ENCODE measurements around the gene CA9. TPM values are rescaled to one million over a fixed set of nuclear protein-coding genes. Genes with fewer than 3 reads are reported as not detected.
A peak's percentile ranks its signal among the peaks of the same experiment; 100 is the strongest.

Gene CA9
- total and polyA plus RNA-seq, 12 donors = 0.20 to 13.2 (median 0.62) TPM; not detected in 6

GRCh38 chr9:35658968-35659220, 14.8 kb upstream of the CA9 start:
- ATAC-seq (peak in 5 of 8 donors; percentile 1 to 9 (median 6)), DNase-seq (peak in 1 of 2 donors; percentile 44)
- H3K27ac ChIP-seq = peak overlapping the region; percentile 95 to 99 (median 98)
- peaks cover 0 to 29% (median 9%) of the 10 kb centered on the region in 9 donors for H3K36me3 ChIP-seq
- WGBS, 2 donors = 2% methylated on average over 2 of the region's 2 CpGs
- peaks cover 0 to 53% (median 34%) of the 10 kb centered on the region in 9 donors for H3K4me1 ChIP-seq
- H3K9me3 ChIP-seq = no peaks in the 10 kb centered on the region
- intact Hi-C loops (cut with DNase I) = loop anchor here in 9 of 10 donors (1.0 to 10.0 kb wide), 14 partner anchors 30 to 246 kb away; partner anchors contain the start of genes HINT2 (in 3 of the 9), SPAG8 (in 3 of the 9), TPM2 (in 2 of the 9) and CREB3 (in 1 of the 9)
- H3K4me3 ChIP-seq = peak overlapping the region; percentile 73 to 98 (median 88)
- no peak for TF ChIP-seq CTCF (IDR thresholded peaks at IDR 0.05)
- no peaks in the 10 kb centered on the region for H3K27me3 ChIP-seq

GRCh38 chr9:35659340-35659739, 14.4 kb upstream of the CA9 start:
- peaks cover 0 to 55% (median 34%) of the 10 kb centered on the region in 9 donors for H3K4me1 ChIP-seq
- intact Hi-C loops (cut with DNase I) = loop anchor here in 9 of 10 donors (1.0 to 10.0 kb wide), 13 partner anchors 29 to 245 kb away; partner anchors contain the start of genes SPAG8 (in 3 of the 9), HINT2 (in 2 of the 9), TPM2 (in 2 of the 9) and CREB3 (in 1 of the 9)
- 27 to 39% methylated on average over 3 of the region's 3 CpGs for WGBS, 2 donors
- no peaks in the 10 kb centered on the region for H3K27me3 ChIP-seq
- no peaks in the 10 kb centered on the region for H3K9me3 ChIP-seq
- peaks cover 0 to 29% (median 9%) of the 10 kb centered on the region in 9 donors for H3K36me3 ChIP-seq
- ATAC-seq (peak in 5 of 8 donors; percentile 3 to 36 (median 19)), DNase-seq (no peak)
- H3K4me3 ChIP-seq = peak overlapping the region; percentile 73 to 98 (median 88)
- peak overlapping the region; percentile 95 to 99 (median 98) for H3K27ac ChIP-seq
- TF ChIP-seq CTCF (IDR thresholded peaks at IDR 0.05) = no peak

- H3K4me1 ChIP-seq = peaks cover 0 to 71% (median 47%) of the 10 kb centered on the region in 9 donors
Observed at GRCh38 chr9:35660966-35661415, 12.7 kb upstream of the CA9 start.

More at GRCh38 chr9:35660966-35661415, 12.7 kb upstream of the CA9 start:
- Histone ChIP-seq H3K27ac (peak overlapping the region; percentile 32 to 99 (median 98)), H3K27me3 (no peaks in the 10 kb centered on the region), H3K36me3 (peaks cover 0 to 29% (median 9%) of the 10 kb centered on the region in 9 donors), H3K9me3 (no peaks in the 10 kb centered on the region), H3K4me3 (no peak overlapping the region)
- TF ChIP-seq CTCF (IDR thresholded peaks at IDR 0.05) = peak; percentile 15 to 77 (median 48)
- WGBS, 2 donors = 48 to 55% methylated on average over 9 of the region's 9 CpGs
- ATAC-seq = no peak
- intact Hi-C loops (cut with DNase I) = loop anchor here in 5 of 10 donors (5.0 to 10.0 kb wide), 3 partner anchors 36 to 66 kb away; no protein-coding TSS in a partner anchor
- no peak for DNase-seq

All from heart right ventricle (tissue), 16 donors.